Head of caudate nucleus (tissue), 42 donors: Measurements from ENCODE around the gene KRTAP13-4.

ENCODE experiments used
- DNase-seq, 42 donors: peaks; one replicate each; pipeline versions ENCODE4 v3.0.0 to v3.0.0-alpha.2; 2020 to 2021; ENCODE audit warnings: mixed read lengths in 7 of 42
- intact Hi-C: fragments of 100-400 bp; cut with DNase I; formaldehyde crosslinking; loops from one replicate; pipeline ENCODE4 v1.15.0; 2022

Gene KRTAP13-4

DNA sequence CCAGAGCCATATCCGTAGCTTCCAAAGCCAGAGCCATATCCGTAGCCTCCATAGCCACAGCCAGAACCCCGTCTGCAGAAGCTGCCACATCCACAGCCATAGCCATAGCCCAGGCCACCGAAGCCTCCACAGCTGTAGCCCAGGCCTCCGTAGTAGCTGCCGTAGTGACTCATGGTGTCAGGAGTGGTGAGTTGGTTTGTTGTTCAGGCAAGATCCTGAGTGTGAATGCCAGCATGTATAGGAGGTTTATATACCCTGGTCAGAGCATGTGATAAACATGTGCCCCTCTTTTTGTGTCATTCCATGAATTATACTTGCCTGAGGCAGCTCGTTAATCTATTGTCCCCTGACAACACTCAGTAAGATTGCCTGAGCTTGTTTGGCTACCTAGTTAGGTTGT is 50.1 kb downstream of the KRTAP13-4 start, which contains the start of gene KRTAP19-1:
TSS of gene KRTAP19-1 (minus strand) at position 223 of the 400 bp plus-strand sequence. CDS start at position 173, 50 bp downstream.
- no peak for DNase-seq
- intact Hi-C loops, result no loop called here
